ENCODE data around the gene FAM168A.

- TF ChIP-seq POLR2AphosphoS5 (IDR thresholded peaks at IDR 0.05) (no peak), POLR2A (IDR thresholded peaks at IDR 0.05) (no peak)
- TF ChIP-seq, protein P1, sequence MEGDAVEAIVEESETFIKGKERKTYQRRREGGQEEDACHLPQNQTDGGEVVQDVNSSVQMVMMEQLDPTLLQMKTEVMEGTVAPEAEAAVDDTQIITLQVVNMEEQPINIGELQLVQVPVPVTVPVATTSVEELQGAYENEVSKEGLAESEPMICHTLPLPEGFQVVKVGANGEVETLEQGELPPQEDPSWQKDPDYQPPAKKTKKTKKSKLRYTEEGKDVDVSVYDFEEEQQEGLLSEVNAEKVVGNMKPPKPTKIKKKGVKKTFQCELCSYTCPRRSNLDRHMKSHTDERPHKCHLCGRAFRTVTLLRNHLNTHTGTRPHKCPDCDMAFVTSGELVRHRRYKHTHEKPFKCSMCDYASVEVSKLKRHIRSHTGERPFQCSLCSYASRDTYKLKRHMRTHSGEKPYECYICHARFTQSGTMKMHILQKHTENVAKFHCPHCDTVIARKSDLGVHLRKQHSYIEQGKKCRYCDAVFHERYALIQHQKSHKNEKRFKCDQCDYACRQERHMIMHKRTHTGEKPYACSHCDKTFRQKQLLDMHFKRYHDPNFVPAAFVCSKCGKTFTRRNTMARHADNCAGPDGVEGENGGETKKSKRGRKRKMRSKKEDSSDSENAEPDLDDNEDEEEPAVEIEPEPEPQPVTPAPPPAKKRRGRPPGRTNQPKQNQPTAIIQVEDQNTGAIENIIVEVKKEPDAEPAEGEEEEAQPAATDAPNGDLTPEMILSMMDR (IDR thresholded peaks at IDR 0.05) = no peak
These were observed 244.5 kb downstream of the FAM168A start for GRCh38 chr11:73353422-73353821.
